ENCODE data around the gene ZFX.

The ZFX gene

GRCh38 chrX:24202465-24203031 is 53.0 kb downstream of the ZFX start:
- DNase-seq (ENCODE audit: low spot score), result no peak

GRCh38 chrX:24203072-24203808 is 53.7 kb downstream of the ZFX start:
- no peak for DNase-seq (ENCODE audit: low spot score)

- DNase-seq (ENCODE audit: low spot score), result no peak
Observed at GRCh38 chrX:24204331-24204730, 54.8 kb downstream of the ZFX start.

GRCh38 chrX:24204958-24205357 is 55.4 kb downstream of the ZFX start:
- no peak for DNase-seq (ENCODE audit: low spot score)

- no peak for DNase-seq (ENCODE audit: low spot score)
Observed at GRCh38 chrX:24207826-24208225, 58.3 kb downstream of the ZFX start.

- DNase-seq (ENCODE audit: low spot score), result no peak
Observed at GRCh38 chrX:24208496-24209240, 59.1 kb downstream of the ZFX start.

GRCh38 chrX:24210190-24210589 is 60.7 kb downstream of the ZFX start:
- DNase-seq (ENCODE audit: low spot score), result no peak

GRCh38 chrX:24214568-24214967 is 65.0 kb downstream of the ZFX start:
- DNase-seq (ENCODE audit: low spot score), result no peak

- no peak for DNase-seq (ENCODE audit: low spot score)
Observed at GRCh38 chrX:24215272-24215671, 65.7 kb downstream of the ZFX start.

GRCh38 chrX:24216037-24216436 is 66.5 kb downstream of the ZFX start:
- DNase-seq (ENCODE audit: low spot score), result no peak

- no peak for DNase-seq (ENCODE audit: low spot score)
Observed at GRCh38 chrX:24216827-24217226, 67.3 kb downstream of the ZFX start.

GRCh38 chrX:24219320-24219719 is 69.8 kb downstream of the ZFX start:
- no peak for DNase-seq (ENCODE audit: low spot score)

- DNase-seq (ENCODE audit: low spot score), result no peak
Observed at GRCh38 chrX:24221872-24222271, 72.3 kb downstream of the ZFX start.

- DNase-seq (ENCODE audit: low spot score), result no peak
Observed at GRCh38 chrX:24225265-24225664, 75.7 kb downstream of the ZFX start.

- no peak for DNase-seq (ENCODE audit: low spot score)
Observed at GRCh38 chrX:24226176-24226575, 76.6 kb downstream of the ZFX start.

GRCh38 chrX:24228596-24228995 is 79.1 kb downstream of the ZFX start:
- DNase-seq (ENCODE audit: low spot score), result no peak

GRCh38 chrX:24229400-24229879 is 79.9 kb downstream of the ZFX start:
- no peak for DNase-seq (ENCODE audit: low spot score)

- DNase-seq (ENCODE audit: low spot score), result no peak
Observed at GRCh38 chrX:24229976-24230375, 80.4 kb downstream of the ZFX start.

GRCh38 chrX:24231131-24231540 is 81.6 kb downstream of the ZFX start:
- DNase-seq (ENCODE audit: low spot score), result peak; percentile 75

GRCh38 chrX:24231641-24232179 is 82.2 kb downstream of the ZFX start:
- DNase-seq (ENCODE audit: low spot score), result no peak

- DNase-seq (ENCODE audit: low spot score), result no peak
Observed at GRCh38 chrX:24232796-24233195, 83.3 kb downstream of the ZFX start.

- DNase-seq (ENCODE audit: low spot score), result no peak
Observed at GRCh38 chrX:24235084-24235710, 85.7 kb downstream of the ZFX start.
